Astrocyte (in vitro differentiated cells and primary cell): ENCODE results near the gene COL19A1.

Source experiments
- EZH2 ChIP-seq: IDR thresholded peaks from 2 replicates; pipeline ENCODE4 v1.6.1; 2012; ENCODE audit warnings: mild to moderate bottlenecking, low read length, inconsistent platforms; ENCODE audit not compliant: insufficient read depth
- TF ChIP-seq, protein P1 (sequence below): IDR thresholded peaks from 2 replicates; pipeline ENCODE4 v1.5.1; 2011; ENCODE audit warnings: low read depth, mild to moderate bottlenecking, inconsistent platforms, low read length, moderate library complexity; ENCODE audit not compliant: insufficient read depth

DNA sequence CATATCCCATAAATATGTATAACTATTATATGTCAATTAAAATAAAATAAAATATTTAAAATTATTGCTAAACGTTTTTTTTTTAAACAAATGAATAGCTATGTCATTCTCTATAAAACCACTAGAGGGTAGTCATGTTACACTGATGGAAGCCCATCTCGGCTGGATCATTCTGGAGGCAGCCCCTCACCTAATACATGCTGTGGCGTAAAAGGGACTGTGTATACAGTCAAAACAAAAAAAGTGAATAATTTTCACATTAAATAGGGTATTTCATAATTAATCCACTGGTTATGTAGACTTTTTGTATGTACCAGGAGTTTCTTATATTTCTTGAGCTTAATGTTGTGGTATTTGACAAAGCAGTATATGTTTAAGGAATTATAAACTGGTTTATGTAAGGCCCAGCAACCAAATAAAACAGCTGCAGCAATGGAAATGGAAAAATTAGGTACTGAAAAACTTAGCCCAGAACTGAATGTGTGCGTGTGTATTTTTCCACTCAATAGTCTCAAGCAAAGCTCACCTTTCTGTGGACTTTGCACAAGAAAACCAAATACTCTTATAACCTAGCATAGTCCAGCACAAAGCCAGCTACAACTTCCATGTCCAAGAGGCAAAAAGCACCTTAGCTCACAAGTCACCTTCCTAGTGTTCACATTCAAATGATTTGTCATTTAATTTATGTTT lies 354.8 kb downstream of the COL19A1 start:
- TF ChIP-seq, protein P1, sequence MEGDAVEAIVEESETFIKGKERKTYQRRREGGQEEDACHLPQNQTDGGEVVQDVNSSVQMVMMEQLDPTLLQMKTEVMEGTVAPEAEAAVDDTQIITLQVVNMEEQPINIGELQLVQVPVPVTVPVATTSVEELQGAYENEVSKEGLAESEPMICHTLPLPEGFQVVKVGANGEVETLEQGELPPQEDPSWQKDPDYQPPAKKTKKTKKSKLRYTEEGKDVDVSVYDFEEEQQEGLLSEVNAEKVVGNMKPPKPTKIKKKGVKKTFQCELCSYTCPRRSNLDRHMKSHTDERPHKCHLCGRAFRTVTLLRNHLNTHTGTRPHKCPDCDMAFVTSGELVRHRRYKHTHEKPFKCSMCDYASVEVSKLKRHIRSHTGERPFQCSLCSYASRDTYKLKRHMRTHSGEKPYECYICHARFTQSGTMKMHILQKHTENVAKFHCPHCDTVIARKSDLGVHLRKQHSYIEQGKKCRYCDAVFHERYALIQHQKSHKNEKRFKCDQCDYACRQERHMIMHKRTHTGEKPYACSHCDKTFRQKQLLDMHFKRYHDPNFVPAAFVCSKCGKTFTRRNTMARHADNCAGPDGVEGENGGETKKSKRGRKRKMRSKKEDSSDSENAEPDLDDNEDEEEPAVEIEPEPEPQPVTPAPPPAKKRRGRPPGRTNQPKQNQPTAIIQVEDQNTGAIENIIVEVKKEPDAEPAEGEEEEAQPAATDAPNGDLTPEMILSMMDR = peak; percentile 66
- no peak for TF ChIP-seq EZH2
